Measurements from ENCODE around the gene KCNE4. TPM values are rescaled to one million over a fixed set of nuclear protein-coding genes. Genes with fewer than 3 reads are reported as not detected.

The KCNE4 gene
- 37.6 and 40.4 TPM in 2 replicates for total RNA-seq

- peak within 1 kb of the TSS; percentile 91 for H2AFZ ChIP-seq (ENCODE audit: low read length)
- H3K27ac ChIP-seq (ENCODE audit: low read depth, low read length) = peak within 1 kb of the TSS; percentile 95
- peak within 1 kb of the TSS; percentile 92 for H3K4me2 ChIP-seq (ENCODE audit: insufficient read depth, low read length)
- no peaks in the 10 kb centered on the region for H3K36me3 ChIP-seq (ENCODE audit: insufficient read depth, low read length)
- H3K9me3 ChIP-seq (ENCODE audit: low read depth, low read length) = no peaks in the 10 kb centered on the region
- H3K4me3 ChIP-seq (ENCODE audit: insufficient read depth, low read length) = peak within 1 kb of the TSS; percentile 75
- DNase-seq (ENCODE audit: insufficient read length, low spot score, missing footprints) = peak; percentile 84
- H4K20me1 ChIP-seq (ENCODE audit: insufficient read depth, low read length) = no peaks in the 10 kb centered on the region
- TF ChIP-seq, protein P1, sequence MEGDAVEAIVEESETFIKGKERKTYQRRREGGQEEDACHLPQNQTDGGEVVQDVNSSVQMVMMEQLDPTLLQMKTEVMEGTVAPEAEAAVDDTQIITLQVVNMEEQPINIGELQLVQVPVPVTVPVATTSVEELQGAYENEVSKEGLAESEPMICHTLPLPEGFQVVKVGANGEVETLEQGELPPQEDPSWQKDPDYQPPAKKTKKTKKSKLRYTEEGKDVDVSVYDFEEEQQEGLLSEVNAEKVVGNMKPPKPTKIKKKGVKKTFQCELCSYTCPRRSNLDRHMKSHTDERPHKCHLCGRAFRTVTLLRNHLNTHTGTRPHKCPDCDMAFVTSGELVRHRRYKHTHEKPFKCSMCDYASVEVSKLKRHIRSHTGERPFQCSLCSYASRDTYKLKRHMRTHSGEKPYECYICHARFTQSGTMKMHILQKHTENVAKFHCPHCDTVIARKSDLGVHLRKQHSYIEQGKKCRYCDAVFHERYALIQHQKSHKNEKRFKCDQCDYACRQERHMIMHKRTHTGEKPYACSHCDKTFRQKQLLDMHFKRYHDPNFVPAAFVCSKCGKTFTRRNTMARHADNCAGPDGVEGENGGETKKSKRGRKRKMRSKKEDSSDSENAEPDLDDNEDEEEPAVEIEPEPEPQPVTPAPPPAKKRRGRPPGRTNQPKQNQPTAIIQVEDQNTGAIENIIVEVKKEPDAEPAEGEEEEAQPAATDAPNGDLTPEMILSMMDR (IDR thresholded peaks at IDR 0.05; ENCODE audit: extremely low read depth, low read depth, low read length) = no peak
- no peaks in the 10 kb centered on the region for H3K27me3 ChIP-seq (ENCODE audit: insufficient read depth, low read length)
- peaks cover 10% of the 10 kb centered on the region for H3K79me2 ChIP-seq (ENCODE audit: insufficient read depth, low read length)
- H3K4me1 ChIP-seq (ENCODE audit: insufficient read depth, low read length) = peaks cover 62% of the 10 kb centered on the region
Measured at GRCh38 chr2:223051693-223052289, at the start of gene KCNE4. KCNE4 (plus strand) TSS chr2:223052190; CDS start chr2:223052831, 641 bp downstream.

GRCh38 chr2:223003191-223003590, 48.8 kb upstream of the KCNE4 start:
- Histone ChIP-seq H3K27ac (ENCODE audit: low read depth, low read length) (no peak overlapping the region), H3K4me1 (ENCODE audit: insufficient read depth, low read length) (peaks cover 29% of the 10 kb centered on the region), H3K4me3 (ENCODE audit: insufficient read depth, low read length) (no peak overlapping the region), H3K4me2 (ENCODE audit: insufficient read depth, low read length) (no peak overlapping the region), H3K9me3 (ENCODE audit: low read depth, low read length) (no peaks in the 10 kb centered on the region), H2AFZ (ENCODE audit: low read length) (no peak overlapping the region), H3K79me2 (ENCODE audit: insufficient read depth, low read length) (no peaks in the 10 kb centered on the region), H3K36me3 (ENCODE audit: insufficient read depth, low read length) (no peaks in the 10 kb centered on the region), H4K20me1 (ENCODE audit: insufficient read depth, low read length) (no peaks in the 10 kb centered on the region), H3K27me3 (ENCODE audit: insufficient read depth, low read length) (no peaks in the 10 kb centered on the region)
- TF ChIP-seq, protein P1 (IDR thresholded peaks at IDR 0.05; ENCODE audit: extremely low read depth, low read depth, low read length) = no peak
- peak; percentile 5 for DNase-seq (ENCODE audit: insufficient read length, low spot score, missing footprints)

DNA sequence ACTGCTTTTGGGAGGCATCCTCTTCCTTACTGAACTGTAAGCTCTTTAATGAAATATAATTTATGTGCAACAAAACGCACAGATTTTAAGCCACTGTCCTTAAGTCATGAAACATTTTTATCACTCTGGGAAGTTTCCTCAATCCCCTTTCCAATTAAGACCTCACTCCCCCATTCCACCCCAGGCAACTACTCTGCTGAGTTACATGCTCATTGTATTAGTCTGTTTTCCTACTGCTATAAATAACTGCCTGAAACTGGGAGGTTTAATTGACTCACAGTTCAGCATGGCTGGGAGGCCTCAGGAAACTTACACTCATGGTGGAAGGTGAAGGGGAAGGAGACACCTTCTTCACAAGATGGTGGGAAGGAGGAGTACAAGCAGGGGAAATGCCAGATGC, 46.5 kb upstream of the KCNE4 start:
- TF ChIP-seq, protein P1 (IDR thresholded peaks at IDR 0.05; ENCODE audit: extremely low read depth, low read depth, low read length) = no peak

GRCh38 chr2:223007531-223007930, 44.5 kb upstream of the KCNE4 start:
- H3K4me2 ChIP-seq (ENCODE audit: insufficient read depth, low read length) = peak overlapping the region; percentile 16

More for the DNA sequence above, 46.5 kb upstream of the KCNE4 start:
- no peaks in the 10 kb centered on the region for H3K79me2 ChIP-seq (ENCODE audit: insufficient read depth, low read length)
- no peaks in the 10 kb centered on the region for H3K9me3 ChIP-seq (ENCODE audit: low read depth, low read length)
- no peak overlapping the region for H3K27ac ChIP-seq (ENCODE audit: low read depth, low read length)
- H3K4me1 ChIP-seq (ENCODE audit: insufficient read depth, low read length) = peaks cover 41% of the 10 kb centered on the region
- H3K4me2 ChIP-seq (ENCODE audit: insufficient read depth, low read length) = no peak overlapping the region
- no peak overlapping the region for H3K4me3 ChIP-seq (ENCODE audit: insufficient read depth, low read length)
- no peak overlapping the region for H2AFZ ChIP-seq (ENCODE audit: low read length)
- H4K20me1 ChIP-seq (ENCODE audit: insufficient read depth, low read length) = no peaks in the 10 kb centered on the region
- no peaks in the 10 kb centered on the region for H3K27me3 ChIP-seq (ENCODE audit: insufficient read depth, low read length)
- H3K36me3 ChIP-seq (ENCODE audit: insufficient read depth, low read length) = no peaks in the 10 kb centered on the region
- no peak for DNase-seq (ENCODE audit: insufficient read length, low spot score, missing footprints)

More at GRCh38 chr2:223007531-223007930, 44.5 kb upstream of the KCNE4 start:
- TF ChIP-seq, protein P1 (IDR thresholded peaks at IDR 0.05; ENCODE audit: extremely low read depth, low read depth, low read length) = no peak
- Histone ChIP-seq H3K79me2 (ENCODE audit: insufficient read depth, low read length) (no peaks in the 10 kb centered on the region), H2AFZ (ENCODE audit: low read length) (peak overlapping the region; percentile 33), H3K36me3 (ENCODE audit: insufficient read depth, low read length) (no peaks in the 10 kb centered on the region), H3K9me3 (ENCODE audit: low read depth, low read length) (no peaks in the 10 kb centered on the region), H3K4me1 (ENCODE audit: insufficient read depth, low read length) (peaks cover 43% of the 10 kb centered on the region), H3K27me3 (ENCODE audit: insufficient read depth, low read length) (no peaks in the 10 kb centered on the region), H3K4me3 (ENCODE audit: insufficient read depth, low read length) (no peak overlapping the region), H4K20me1 (ENCODE audit: insufficient read depth, low read length) (no peaks in the 10 kb centered on the region), H3K27ac (ENCODE audit: low read depth, low read length) (peak overlapping the region; percentile 85)
- peak; percentile 80 for DNase-seq (ENCODE audit: insufficient read length, low spot score, missing footprints)

All from osteoblast (primary cell).